GM12878 (cell line): ENCODE measurements around the gene GNAQ.

ENCODE experiments used
- CEBPB ChIP-seq, 2 experiments: fragments of 150-350 bp in 1 of 2; IDR thresholded peaks; 2 replicates each; pipeline ENCODE4 v1.6.1; 2012 to 2014; ENCODE audit warnings: low read depth in 2 of 2, low read length in 2 of 2, borderline replicate concordance in 1 of 2, inconsistent platforms in 1 of 2
- CHD4 ChIP-seq: fragments of 200-600 bp; sonication (generic); IDR thresholded peaks from 2 replicates; pipeline ENCODE4 v1.6.1; 2016; ENCODE audit warnings: mild to moderate bottlenecking
- CTCF ChIP-seq, 3 experiments: IDR thresholded peaks in 2 of 3; conservative IDR thresholded peaks in 1 of 3; 2 replicates each; pipeline ENCODE4 v1.5.1; 2011; ENCODE audit warnings: low read depth in 3 of 3, low read length in 3 of 3, mild to moderate bottlenecking in 3 of 3, control low read depth in 2 of 3, moderate library complexity in 2 of 3, inconsistent platforms in 1 of 3, mixed read lengths in 1 of 3; ENCODE audit not compliant: control insufficient read depth in 2 of 3, insufficient read depth in 1 of 3; ENCODE audit errors: extremely low read depth in 1 of 3
- E4F1 ChIP-seq: fragments of 450-650 bp; IDR thresholded peaks from 2 replicates; pipeline ENCODE4 v1.6.1; 2018; ENCODE audit warnings: borderline replicate concordance, mild to moderate bottlenecking; ENCODE audit not compliant: partially characterized antibody
- EED ChIP-seq: sonication (generic); IDR thresholded peaks from 2 replicates; pipeline ENCODE4 v1.6.1; 2016; ENCODE audit warnings: antibody characterized with exemption, low read depth
- ETV6 ChIP-seq, 2 experiments: fragments of 450-650 bp in 1 of 2; IDR thresholded peaks in 1 of 2; conservative IDR thresholded peaks in 1 of 2; 2 replicates each; pipeline ENCODE4 v1.6.1; 2014; ENCODE audit warnings: antibody characterized with exemption in 1 of 2, borderline replicate concordance in 1 of 2, low read depth in 1 of 2, mild to moderate bottlenecking in 1 of 2, moderate library complexity in 1 of 2
- FOXM1 ChIP-seq: IDR thresholded peaks from 2 replicates; pipeline ENCODE4 v1.6.1; 2012; ENCODE audit warnings: low read depth, mild to moderate bottlenecking, inconsistent platforms, low read length, moderate library complexity
- HDAC6 ChIP-seq: fragments of 200-600 bp; sonication (generic); IDR thresholded peaks from one replicate; pipeline ENCODE4 v1.8.0; 2017; ENCODE audit warnings: antibody characterized with exemption; ENCODE audit not compliant: unreplicated experiment
- JUNB ChIP-seq: IDR thresholded peaks from 2 replicates; pipeline ENCODE4 v1.6.1; 2016; ENCODE audit warnings: antibody characterized with exemption, mild to moderate bottlenecking
- MAX ChIP-seq: IDR thresholded peaks from 2 replicates; pipeline ENCODE4 v1.6.1; 2012; ENCODE audit warnings: low read depth, low read length, improper control_type of control experiment
- POLR2A ChIP-seq: IDR thresholded peaks from 2 replicates; pipeline ENCODE4 v1.6.1; 2011; ENCODE audit warnings: low read depth, mild to moderate bottlenecking, low read length
- POLR2AphosphoS5 ChIP-seq: IDR thresholded peaks from 2 replicates; pipeline ENCODE4 v1.6.1; 2011; ENCODE audit warnings: mild to moderate bottlenecking, low read length, inconsistent platforms
- ZNF274 ChIP-seq: IDR thresholded peaks from one replicate; pipeline ENCODE4 v1.8.0; 2011; ENCODE audit not compliant: insufficient read length, insufficient read depth
- ZNF384 ChIP-seq: IDR thresholded peaks from 2 replicates; pipeline ENCODE4 v1.6.1; 2012; ENCODE audit warnings: low read depth, mild to moderate bottlenecking, low read length, improper control_type of control experiment, borderline replicate concordance

GRCh38 chr9:77916820-77917219, 114.8 kb downstream of the GNAQ start:
- no peak for TF ChIP-seq CTCF (IDR thresholded peaks at IDR 0.05 in 2 of 3, conservative IDR thresholded peaks at IDR 0.05 in 1 of 3; ENCODE audit: control insufficient read depth in 2 of 3, extremely low read depth in 1 of 3, insufficient read depth in 1 of 3, low read depth in 3 of 3, low read length in 3 of 3)
- no peak for TF ChIP-seq POLR2AphosphoS5
- no peak for TF ChIP-seq MAX
- TF ChIP-seq ZNF384: no peak
- TF ChIP-seq CHD4: no peak
- TF ChIP-seq ZNF274: no peak
- TF ChIP-seq CEBPB (IDR thresholded peaks at IDR 0.05; ENCODE audit: borderline replicate concordance in 1 of 2, low read depth in 2 of 2, low read length in 2 of 2): no peak
- no peak for TF ChIP-seq FOXM1
- no peak for TF ChIP-seq ETV6 (conservative IDR thresholded peaks at IDR 0.05 in 1 of 2, IDR thresholded peaks at IDR 0.05 in 1 of 2; ENCODE audit: borderline replicate concordance in 1 of 2, low read depth in 1 of 2)
- no peak for TF ChIP-seq HDAC6
- no peak for TF ChIP-seq POLR2A
- no peak for TF ChIP-seq JUNB
- TF ChIP-seq EED: no peak
- TF ChIP-seq E4F1: no peak
